Osteoblast (primary cell): ENCODE data around the gene SIL1. TPM values are rescaled to one million over a fixed set of nuclear protein-coding genes. Genes with fewer than 3 reads are reported as not detected.

ENCODE experiments used
- DNase-seq: peaks from one replicate; pipeline ENCODE4 v3.0.0; 2011; ENCODE audit warnings: low spot score, mixed read lengths; ENCODE audit not compliant: insufficient read length; ENCODE audit errors: missing footprints
- H2AFZ ChIP-seq: 2 replicates; pipeline ENCODE4 v1.6.0; 2011; ENCODE audit warnings: mild to moderate bottlenecking, low read length
- H3K27ac ChIP-seq: 2 replicates; pipeline ENCODE4 v1.5.1; 2011; ENCODE audit warnings: mild to moderate bottlenecking, low read depth, low read length, moderate library complexity
- H3K27me3 ChIP-seq: 2 replicates; pipeline ENCODE4 v1.6.0; 2012; ENCODE audit warnings: mild to moderate bottlenecking, control low read depth, inconsistent platforms, low read length, moderate library complexity; ENCODE audit not compliant: insufficient read depth
- H3K36me3 ChIP-seq: 2 replicates; pipeline ENCODE4 v1.5.1; 2011; ENCODE audit warnings: mild to moderate bottlenecking, low read length, control low read depth, moderate library complexity; ENCODE audit not compliant: insufficient read depth
- H3K4me1 ChIP-seq: 2 replicates; pipeline ENCODE4 v1.5.1; 2011; ENCODE audit warnings: mild to moderate bottlenecking, low read length, control low read depth, moderate library complexity; ENCODE audit not compliant: insufficient read depth
- H3K4me2 ChIP-seq: 2 replicates; pipeline ENCODE4 v1.6.0; 2011; ENCODE audit warnings: mild to moderate bottlenecking, low read length; ENCODE audit not compliant: insufficient read depth
- H3K4me3 ChIP-seq: fragments of 200-600 bp; sonication (generic); 3 replicates; pipeline ENCODE4 v1.5.1; 2012; ENCODE audit warnings: mild to moderate bottlenecking, low read length, inconsistent platforms; ENCODE audit not compliant: insufficient read depth
- H3K79me2 ChIP-seq: 2 replicates; pipeline ENCODE4 v1.6.0; 2012; ENCODE audit warnings: mild to moderate bottlenecking, low read length, control low read depth, inconsistent platforms; ENCODE audit not compliant: insufficient read depth
- H3K9me3 ChIP-seq: 2 replicates; pipeline ENCODE4 v1.5.1; 2011; ENCODE audit warnings: low read depth, low read length, control low read depth
- H4K20me1 ChIP-seq: 2 replicates; pipeline ENCODE4 v1.6.0; 2012; ENCODE audit warnings: mild to moderate bottlenecking, low read length, control low read depth; ENCODE audit not compliant: insufficient read depth
- CTCF ChIP-seq: IDR thresholded peaks from 2 replicates; pipeline ENCODE4 v1.5.1; 2011; ENCODE audit warnings: mild to moderate bottlenecking, low read depth, low read length, moderate library complexity; ENCODE audit errors: extremely low read depth
- total RNA-seq: library from RNA; depleted of rRNA; stranded (reverse); fragments of >200 nt; gene quantifications from 2 replicates; pipeline ENCODE4 v1.2.3, GENCODE V29; 2012

Gene SIL1
- total RNA-seq, 1 donor: 65.1 TPM

- H2AFZ ChIP-seq: no peak overlapping the region
- no peaks in the 10 kb centered on the region for H3K27me3 ChIP-seq
- no peak overlapping the region for H3K4me3 ChIP-seq
- H3K4me2 ChIP-seq: no peak overlapping the region
- no peaks in the 10 kb centered on the region for H4K20me1 ChIP-seq
- no peaks in the 10 kb centered on the region for H3K79me2 ChIP-seq
- DNase-seq: no peak
- H3K36me3 ChIP-seq: no peaks in the 10 kb centered on the region
- no peaks in the 10 kb centered on the region for H3K4me1 ChIP-seq
- no peak for TF ChIP-seq CTCF
- H3K27ac ChIP-seq: no peak overlapping the region
- no peaks in the 10 kb centered on the region for H3K9me3 ChIP-seq
These were observed 193.5 kb downstream of the SIL1 start for GRCh38 chr5:139004374-139005307.

- no peak overlapping the region for H3K27ac ChIP-seq
- H3K27me3 ChIP-seq: no peaks in the 10 kb centered on the region
- H4K20me1 ChIP-seq: no peaks in the 10 kb centered on the region
- H2AFZ ChIP-seq: no peak overlapping the region
- no peaks in the 10 kb centered on the region for H3K4me1 ChIP-seq
- H3K4me3 ChIP-seq: no peak overlapping the region
- no peak overlapping the region for H3K4me2 ChIP-seq
- H3K36me3 ChIP-seq: no peaks in the 10 kb centered on the region
- no peaks in the 10 kb centered on the region for H3K9me3 ChIP-seq
- no peaks in the 10 kb centered on the region for H3K79me2 ChIP-seq
- TF ChIP-seq CTCF: no peak
- DNase-seq: no peak
These were observed 198.5 kb downstream of the SIL1 start for GRCh38 chr5:138999674-139000073.

GRCh38 chr5:138998521-138998920 is 199.6 kb downstream of the SIL1 start:
- H2AFZ ChIP-seq: no peak overlapping the region
- no peaks in the 10 kb centered on the region for H3K36me3 ChIP-seq
- H3K79me2 ChIP-seq: no peaks in the 10 kb centered on the region
- no peaks in the 10 kb centered on the region for H3K4me1 ChIP-seq
- no peak for TF ChIP-seq CTCF
- no peaks in the 10 kb centered on the region for H3K9me3 ChIP-seq
- no peak overlapping the region for H3K4me3 ChIP-seq
- H3K27ac ChIP-seq: no peak overlapping the region
- no peak for DNase-seq
- no peaks in the 10 kb centered on the region for H3K27me3 ChIP-seq
- H3K4me2 ChIP-seq: no peak overlapping the region
- H4K20me1 ChIP-seq: no peaks in the 10 kb centered on the region

GRCh38 chr5:138996120-138996519 is 202.0 kb downstream of the SIL1 start:
- no peak overlapping the region for H2AFZ ChIP-seq

More at GRCh38 chr5:138996120-138996519, 202.0 kb downstream of the SIL1 start:
- H3K36me3 ChIP-seq: no peaks in the 10 kb centered on the region
- no peaks in the 10 kb centered on the region for H3K79me2 ChIP-seq
- no peaks in the 10 kb centered on the region for H3K4me1 ChIP-seq
- TF ChIP-seq CTCF: no peak
- no peak overlapping the region for H3K27ac ChIP-seq
- H3K4me2 ChIP-seq: no peak overlapping the region
- no peaks in the 10 kb centered on the region for H4K20me1 ChIP-seq
- no peak overlapping the region for H3K4me3 ChIP-seq
- no peaks in the 10 kb centered on the region for H3K27me3 ChIP-seq
- no peak for DNase-seq
- H3K9me3 ChIP-seq: no peaks in the 10 kb centered on the region
